IMR-90 (cell line): Measurements from ENCODE around the gene EID1.

Experiments used
- BHLHE40 ChIP-seq: fragments of 150-350 bp; IDR thresholded peaks from 2 replicates; pipeline ENCODE4 v1.6.1; 2016; ENCODE audit warnings: mild to moderate bottlenecking, low read depth, low read length
- CHD1 ChIP-seq: IDR thresholded peaks from 2 replicates; pipeline ENCODE4 v1.6.1; 2012; ENCODE audit warnings: low read depth, low read length, improper control_type of control experiment
- MAFK ChIP-seq: IDR thresholded peaks from 2 replicates; pipeline ENCODE4 v1.6.1; 2012; ENCODE audit warnings: low read depth, low read length, improper control_type of control experiment
- MAZ ChIP-seq: IDR thresholded peaks from 2 replicates; pipeline ENCODE4 v1.6.1; 2012; ENCODE audit warnings: low read depth, mild to moderate bottlenecking, low read length, improper control_type of control experiment, moderate library complexity, borderline replicate concordance
- MXI1 ChIP-seq: IDR thresholded peaks from 2 replicates; pipeline ENCODE4 v1.6.1; 2012; ENCODE audit warnings: low read depth, mild to moderate bottlenecking, low read length, moderate library complexity, borderline replicate concordance
- POLR2A ChIP-seq: IDR thresholded peaks from 2 replicates; pipeline ENCODE4 v1.6.1; 2012; ENCODE audit warnings: mild to moderate bottlenecking, low read depth, low read length
- RAD21 ChIP-seq: IDR thresholded peaks from 2 replicates; pipeline ENCODE4 v1.6.1; 2012; ENCODE audit warnings: low read length, improper control_type of control experiment
- RFX5 ChIP-seq: IDR thresholded peaks from 2 replicates; pipeline ENCODE4 v1.8.0; 2012; ENCODE audit warnings: low read depth, mild to moderate bottlenecking, low read length, moderate library complexity
- TF ChIP-seq, protein P1 (sequence below): conservative IDR thresholded peaks from 2 replicates; pipeline ENCODE4 v1.5.1; 2012; ENCODE audit warnings: mild to moderate bottlenecking, low read depth, low read length, improper control_type of control experiment
- TF ChIP-seq, protein P2 (sequence below): fragments of 150-350 bp; IDR thresholded peaks from 2 replicates; pipeline ENCODE4 v1.6.1; 2017; ENCODE audit warnings: mild to moderate bottlenecking, antibody characterized with exemption, low read length, low read depth

DNA sequence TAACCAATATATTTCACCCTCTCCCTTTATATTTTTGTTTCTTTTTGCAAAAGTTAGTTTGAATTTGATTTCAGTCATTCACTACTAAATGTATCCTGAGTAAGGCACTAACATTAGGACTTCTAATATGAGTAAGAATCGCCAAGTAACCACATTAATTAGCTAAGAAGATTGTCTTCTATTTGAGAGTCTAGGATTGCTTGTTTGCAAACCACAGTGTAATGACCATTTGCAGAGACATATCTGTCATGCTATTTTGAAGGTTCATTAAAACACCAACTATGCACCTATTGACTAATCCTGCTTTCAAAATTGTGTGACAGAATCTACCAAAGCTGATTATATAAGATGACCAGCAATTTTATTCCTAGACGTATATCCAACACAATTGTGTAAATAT lies 5.3 kb upstream of the EID1 start:
- TF ChIP-seq, protein P1, sequence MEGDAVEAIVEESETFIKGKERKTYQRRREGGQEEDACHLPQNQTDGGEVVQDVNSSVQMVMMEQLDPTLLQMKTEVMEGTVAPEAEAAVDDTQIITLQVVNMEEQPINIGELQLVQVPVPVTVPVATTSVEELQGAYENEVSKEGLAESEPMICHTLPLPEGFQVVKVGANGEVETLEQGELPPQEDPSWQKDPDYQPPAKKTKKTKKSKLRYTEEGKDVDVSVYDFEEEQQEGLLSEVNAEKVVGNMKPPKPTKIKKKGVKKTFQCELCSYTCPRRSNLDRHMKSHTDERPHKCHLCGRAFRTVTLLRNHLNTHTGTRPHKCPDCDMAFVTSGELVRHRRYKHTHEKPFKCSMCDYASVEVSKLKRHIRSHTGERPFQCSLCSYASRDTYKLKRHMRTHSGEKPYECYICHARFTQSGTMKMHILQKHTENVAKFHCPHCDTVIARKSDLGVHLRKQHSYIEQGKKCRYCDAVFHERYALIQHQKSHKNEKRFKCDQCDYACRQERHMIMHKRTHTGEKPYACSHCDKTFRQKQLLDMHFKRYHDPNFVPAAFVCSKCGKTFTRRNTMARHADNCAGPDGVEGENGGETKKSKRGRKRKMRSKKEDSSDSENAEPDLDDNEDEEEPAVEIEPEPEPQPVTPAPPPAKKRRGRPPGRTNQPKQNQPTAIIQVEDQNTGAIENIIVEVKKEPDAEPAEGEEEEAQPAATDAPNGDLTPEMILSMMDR, result no peak
- TF ChIP-seq MAFK (no peak), POLR2A (no peak), MAZ (no peak), CHD1 (no peak), RAD21 (no peak), MXI1 (no peak), BHLHE40 (no peak), RFX5 (no peak)
- TF ChIP-seq, protein P2, sequence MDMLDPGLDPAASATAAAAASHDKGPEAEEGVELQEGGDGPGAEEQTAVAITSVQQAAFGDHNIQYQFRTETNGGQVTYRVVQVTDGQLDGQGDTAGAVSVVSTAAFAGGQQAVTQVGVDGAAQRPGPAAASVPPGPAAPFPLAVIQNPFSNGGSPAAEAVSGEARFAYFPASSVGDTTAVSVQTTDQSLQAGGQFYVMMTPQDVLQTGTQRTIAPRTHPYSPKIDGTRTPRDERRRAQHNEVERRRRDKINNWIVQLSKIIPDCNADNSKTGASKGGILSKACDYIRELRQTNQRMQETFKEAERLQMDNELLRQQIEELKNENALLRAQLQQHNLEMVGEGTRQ, result no peak
